Activated CD4-positive, alpha-beta T cell treated with anti-CD3 and anti-CD28 coated beads, Interleukin-2, amount 50 U/mL, for 4 hours (primary cell): ENCODE results near the gene SMCO4.

Experiments
- DNase-seq, 2 experiments: peaks; one replicate each; pipeline ENCODE4 v3.0.0-alpha.2; 2020

Gene SMCO4

DNA sequence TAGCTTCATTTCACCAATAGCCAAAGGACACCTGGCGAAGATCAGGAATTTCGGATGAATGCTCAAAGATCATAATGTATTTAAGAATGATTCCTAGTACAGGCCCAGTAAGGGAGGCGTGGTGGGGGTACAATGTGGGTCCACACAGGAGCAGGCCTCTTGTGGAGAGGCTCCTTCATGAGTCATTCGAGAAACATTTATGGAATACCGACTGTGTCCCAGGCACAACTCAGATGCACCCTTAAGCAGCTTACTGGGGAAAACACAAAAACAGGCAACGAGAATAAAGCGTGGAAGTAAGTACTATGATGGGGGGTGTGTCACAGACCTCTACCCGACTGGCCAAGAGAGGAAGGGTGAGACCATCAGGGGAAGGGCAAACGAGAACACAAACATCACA is 44.5 kb downstream of the SMCO4 start:
- DNase-seq = no peak

DNA sequence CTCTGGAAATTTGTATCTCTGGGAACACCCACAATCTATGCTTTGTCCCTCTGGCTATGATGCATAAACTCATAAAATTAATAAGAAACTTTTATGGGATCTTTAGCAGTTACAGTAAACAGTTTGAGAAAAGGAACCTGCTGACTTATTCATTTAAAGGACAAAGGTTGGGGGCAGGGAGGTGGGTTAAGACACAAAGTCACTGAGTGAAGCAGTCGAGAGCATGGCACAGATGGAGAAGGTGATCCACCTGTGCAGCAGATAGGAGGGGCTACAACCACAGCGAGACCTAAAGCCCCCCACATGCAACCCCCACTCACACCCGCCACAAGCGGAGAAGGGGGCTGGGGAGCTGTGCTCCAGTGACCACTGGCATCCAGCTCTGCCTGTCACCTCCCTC is 45.0 kb downstream of the SMCO4 start:
- DNase-seq = no peak

DNA sequence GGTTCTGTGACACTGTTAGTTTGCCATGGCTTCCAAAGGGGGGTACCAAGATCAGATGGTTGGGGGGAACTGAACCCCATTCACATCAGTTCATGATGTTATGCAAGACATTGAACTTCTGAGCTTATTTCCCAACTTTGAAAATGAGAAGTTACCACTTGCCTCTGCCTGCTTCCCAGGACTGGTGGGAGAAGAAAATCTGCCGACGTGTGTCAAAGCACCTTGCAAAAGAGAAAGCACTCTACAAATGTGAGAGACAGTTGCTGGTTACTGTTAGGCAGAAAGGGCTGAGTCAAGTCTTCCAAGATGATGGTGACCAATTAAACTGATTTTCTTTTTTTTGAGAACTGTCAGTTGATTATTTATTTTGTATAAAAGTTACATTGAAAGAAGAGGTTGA is 45.6 kb downstream of the SMCO4 start:
- no peak for DNase-seq

DNA sequence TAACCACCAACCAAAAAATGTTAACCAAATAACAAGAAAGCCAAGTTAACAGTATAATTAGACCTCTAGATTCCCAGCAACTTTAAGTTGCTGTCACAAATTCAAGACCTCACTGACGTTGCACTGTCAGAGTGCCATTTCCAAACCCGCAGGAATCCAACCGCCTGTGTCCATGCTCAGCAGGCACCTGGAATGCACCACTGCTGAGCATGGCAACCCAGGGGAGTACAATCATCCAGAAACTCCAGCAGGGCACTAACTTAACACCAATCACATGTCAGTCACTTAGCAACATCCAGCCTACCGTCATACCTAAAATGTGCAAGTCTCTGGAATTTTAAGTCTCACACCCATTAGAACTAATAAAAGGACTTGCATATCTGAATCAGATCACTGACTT is 48.8 kb downstream of the SMCO4 start:
- no peak for DNase-seq

DNA sequence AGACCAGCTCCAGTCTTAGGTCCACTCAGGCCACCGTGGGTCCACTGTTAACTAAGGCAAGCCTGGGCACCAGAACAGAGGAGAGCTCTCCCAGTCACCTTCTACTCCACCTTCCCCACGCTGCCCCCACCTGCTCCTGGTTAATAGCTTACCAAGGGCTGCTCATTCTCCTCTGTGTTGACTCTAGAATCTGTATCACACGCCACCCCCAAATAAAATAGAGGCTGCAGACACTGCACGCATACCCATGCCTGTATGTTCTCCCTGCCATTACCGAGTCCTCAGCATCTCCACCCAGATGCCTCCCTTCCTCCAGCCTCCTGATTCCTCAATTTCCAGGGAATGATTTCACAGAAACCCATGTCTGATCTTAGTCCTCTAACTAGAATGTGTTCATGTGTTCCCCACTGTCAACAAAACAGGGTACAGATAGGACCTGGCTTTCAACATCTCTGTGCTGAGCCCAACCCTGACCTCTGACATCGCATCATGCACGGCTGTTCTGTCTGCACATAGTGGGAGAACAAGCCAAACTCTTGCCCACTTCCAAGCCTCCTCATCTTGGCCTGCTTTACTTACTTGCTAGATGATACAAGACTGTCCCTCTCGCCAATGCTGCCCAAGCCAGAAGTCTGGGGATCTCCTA is 49.8 kb downstream of the SMCO4 start:
- DNase-seq = no peak

DNA sequence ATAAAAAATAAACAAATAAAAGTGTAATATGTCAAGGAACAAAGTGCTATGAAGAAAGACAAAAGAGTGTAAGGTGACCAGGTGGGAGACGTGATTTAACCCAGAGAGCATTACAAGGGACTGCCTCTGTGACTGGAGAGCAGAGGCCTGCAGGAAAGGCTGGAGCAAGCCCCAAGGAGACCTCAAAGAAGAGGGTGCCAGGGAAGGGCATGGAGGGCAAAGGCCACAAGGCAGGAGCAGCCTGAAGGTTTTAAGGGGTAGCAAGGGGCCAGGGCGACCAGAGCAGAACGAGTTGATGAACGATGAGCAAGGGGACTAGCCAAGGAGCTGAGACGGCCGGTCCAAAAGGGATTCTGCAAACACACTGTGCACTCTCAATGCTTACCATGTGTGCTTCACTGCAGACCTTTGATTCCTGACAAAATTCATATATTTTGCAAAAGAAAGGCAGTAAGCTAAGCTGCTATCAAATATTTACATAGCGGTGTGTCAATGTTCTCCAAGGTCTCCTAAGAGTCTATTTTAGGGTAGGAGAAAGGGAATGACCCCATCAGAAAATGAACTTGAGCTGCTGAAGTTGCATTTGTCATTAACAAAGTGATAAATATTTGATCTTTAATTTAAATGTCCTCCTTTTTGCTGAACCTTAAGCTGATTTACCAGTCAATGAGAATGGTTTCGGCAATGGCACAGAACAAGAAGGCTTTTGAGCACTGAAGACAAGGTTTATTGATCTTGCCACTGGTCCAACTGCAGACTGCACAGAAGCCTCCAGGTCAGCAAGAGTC is 50.5 kb downstream of the SMCO4 start:
- no peak for DNase-seq

DNA sequence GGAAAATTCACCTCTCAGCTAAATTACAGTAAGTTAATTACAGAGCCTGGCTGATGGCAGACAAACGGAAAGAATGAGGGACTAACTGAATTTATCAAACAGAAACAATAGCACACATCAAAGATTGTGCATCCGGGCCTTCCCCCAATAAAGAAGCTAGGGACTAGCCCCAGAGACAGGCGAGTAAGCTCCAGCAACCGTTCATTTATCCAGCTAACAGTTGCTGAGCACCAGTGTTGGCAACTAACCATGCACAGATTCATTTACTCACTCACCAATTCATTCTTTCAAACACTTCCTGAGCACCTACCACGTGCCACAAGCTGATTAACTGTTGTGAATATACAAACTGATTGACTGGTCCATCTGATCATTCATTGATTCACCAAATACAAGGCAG is 51.2 kb downstream of the SMCO4 start:
- no peak for DNase-seq

DNA sequence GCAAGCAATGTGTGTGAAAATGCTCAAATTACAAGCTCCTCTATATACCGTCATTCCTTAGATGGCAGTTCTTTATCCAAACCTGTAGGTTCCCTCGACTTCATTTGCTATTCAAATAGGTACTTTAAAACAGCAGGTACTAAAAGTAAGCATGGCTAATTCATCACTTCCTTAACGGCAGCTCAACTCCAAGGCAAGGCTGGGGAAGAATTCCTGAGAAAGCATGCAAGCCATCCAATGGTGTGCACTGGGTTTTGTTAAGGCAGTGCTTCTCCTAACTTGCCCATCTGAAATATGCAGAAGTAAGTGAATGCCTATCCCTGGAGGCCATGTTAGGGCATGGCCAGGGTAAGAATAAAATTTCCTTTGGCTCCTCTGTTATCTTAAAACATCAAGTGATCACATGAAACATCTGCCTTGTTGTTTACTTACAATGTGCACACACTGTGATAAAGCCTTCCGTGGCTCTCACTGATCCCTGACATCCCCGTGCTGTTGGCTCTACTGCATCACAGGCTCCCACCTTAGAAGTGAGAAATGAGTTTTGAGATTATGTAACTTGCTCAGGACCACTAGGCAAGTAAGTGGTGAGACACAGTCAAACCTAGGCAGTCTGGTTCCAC is 52.1 kb downstream of the SMCO4 start:
- DNase-seq = no peak

DNA sequence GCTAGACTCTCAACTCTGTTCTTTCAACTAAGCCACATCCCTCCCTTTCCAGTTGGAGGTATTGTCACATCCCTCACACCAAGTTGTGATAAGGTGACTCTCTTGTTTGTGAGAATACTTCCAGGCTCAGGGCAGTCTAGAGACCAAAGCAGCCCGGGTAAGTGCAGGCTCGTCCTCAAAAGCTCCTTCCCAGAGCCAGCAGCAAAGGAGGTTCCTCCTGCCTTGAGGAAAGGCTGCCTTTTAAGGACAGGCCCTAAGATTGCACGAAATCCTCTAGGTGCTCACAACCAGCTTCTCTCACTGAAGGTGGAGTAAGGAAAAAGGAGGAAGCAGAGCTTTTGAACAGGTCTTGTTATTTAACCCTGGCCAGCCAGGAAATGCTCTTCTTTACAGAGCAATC is 53.4 kb downstream of the SMCO4 start:
- no peak for DNase-seq

DNA sequence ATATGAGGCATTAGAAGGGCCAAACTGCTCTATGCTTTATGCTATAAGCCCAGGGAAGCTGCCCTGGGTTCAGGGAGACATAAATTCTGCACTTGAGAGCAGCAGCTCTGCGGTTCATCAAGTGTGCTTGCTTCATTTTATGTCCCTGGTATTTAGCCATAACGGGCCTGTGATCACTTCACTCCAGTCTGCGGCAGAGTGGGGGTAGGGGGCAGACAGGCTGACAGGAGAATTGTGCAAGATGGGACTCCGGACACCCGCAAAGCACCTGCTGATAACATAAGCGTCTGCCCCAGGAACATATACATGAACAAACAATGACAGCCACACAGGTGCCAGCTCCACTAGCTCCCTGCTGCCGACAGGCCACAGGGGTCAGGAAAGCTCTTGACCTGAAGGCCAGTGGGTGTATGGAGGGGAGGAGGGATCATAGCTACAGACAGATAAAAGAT is 56.1 kb downstream of the SMCO4 start:
- no peak for DNase-seq

DNA sequence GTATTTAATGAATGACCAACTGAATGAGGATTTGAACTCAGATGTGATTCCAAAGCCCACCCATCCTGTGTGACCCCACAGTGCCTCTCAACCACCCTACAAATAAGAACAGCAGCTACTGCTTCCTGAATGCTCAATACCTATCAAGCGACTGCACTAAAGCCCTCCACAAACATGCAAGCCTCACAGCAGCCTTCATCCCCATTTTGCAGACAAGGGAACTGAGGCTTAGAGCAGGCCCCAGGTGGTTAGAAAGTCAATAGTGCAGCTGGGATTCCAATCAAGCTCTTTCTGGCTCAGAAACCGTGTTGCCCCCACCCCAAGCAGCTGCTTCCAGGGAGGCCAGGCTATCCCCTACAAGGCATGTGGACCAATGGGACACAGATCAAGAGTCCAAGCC is 57.2 kb downstream of the SMCO4 start:
- DNase-seq = no peak

DNA sequence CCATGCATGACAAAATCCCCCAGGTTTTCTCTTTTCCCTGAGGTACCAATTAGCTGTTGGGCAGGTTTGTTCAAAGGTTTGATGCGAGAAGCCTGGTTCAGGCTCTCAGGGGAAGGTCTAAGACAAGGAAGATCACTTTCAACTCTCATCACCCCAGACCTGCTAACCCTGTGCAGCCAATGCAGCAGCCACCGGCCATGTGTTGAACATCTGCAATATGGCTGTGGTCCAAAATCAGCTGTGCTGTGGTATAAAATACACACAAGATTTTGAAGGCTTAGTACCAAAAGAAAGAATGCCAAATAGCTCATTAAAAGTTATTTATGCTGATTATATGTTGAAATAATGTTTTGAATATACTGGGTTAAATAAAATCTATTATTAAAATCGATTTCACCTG is 58.5 kb downstream of the SMCO4 start:
- no peak for DNase-seq

DNA sequence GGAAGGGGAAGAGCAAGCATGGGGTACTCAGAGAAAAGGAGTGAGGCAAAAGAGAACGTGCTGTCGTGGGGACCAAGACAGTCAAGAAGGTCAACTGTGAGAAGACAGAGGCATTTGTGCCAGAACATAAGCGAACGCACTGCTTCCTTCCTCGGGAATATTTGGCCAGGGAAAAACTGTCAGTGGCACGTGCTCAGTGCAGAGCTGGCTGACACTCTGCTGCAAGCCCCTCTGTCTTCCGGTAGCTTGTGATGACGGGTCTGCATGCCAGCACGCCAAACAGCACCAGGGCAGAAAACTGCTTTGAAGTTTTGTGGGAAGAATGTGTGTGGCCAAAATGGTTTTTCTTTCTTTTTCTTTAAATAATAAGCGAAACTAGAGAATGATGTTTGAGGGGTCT is 60.6 kb downstream of the SMCO4 start:
- no peak for DNase-seq

DNA sequence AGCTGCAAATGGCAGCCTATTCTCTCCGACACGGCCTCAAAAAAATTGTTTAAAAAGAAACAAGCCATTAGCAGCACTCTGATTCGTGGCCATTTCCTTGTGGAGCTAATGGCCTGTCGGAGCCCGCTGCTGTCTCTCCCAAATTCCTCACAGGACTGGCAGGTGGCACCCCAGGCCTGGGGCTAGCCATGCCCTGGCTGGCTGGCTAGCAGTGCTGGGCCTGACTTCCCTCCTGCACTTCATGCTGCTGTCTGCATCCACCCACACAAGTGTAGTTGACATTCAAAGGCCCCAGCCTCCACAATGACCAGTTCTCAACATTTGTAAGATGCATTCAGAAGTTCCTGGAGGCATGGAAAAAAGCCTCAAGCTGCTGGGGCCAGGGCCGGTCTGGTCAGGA is 61.5 kb downstream of the SMCO4 start:
- no peak for DNase-seq

DNA sequence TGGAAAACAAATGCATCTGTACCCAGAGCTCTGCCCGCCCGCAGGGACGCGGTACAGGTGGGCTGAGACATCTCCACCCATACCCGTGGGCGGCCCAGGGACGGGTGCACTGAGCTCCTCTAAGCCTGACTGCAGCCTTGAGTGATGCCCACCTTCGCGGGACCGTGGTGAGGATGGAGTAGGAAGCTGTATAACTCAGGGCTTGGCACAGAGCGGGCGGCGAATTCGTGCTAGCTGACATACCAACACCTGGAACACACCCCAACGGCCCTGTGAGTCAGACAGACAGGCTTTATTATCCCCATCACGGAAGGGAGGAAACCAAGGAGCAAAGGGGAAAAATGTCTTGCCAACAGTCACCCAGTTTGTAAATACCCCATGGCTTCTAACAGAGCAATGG is 61.9 kb downstream of the SMCO4 start:
- DNase-seq = no peak

DNA sequence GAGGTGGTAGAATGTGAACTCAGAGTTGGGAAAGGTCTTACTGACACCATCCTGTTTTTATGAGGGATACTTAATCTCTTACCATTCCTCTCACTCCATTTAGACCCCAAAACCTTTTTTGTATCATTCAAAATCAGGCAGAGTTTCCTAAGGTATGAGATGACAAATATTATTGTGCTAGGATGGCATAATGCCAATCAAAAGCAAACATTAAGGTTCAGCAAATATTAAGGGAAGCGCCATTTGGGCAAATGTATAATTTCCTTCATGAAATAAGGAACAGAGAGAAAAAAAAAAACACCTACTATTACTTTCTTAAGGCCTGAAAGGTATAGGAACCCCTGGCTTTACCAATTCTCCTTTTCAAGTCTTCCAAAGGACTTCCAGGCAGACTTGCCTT is 62.4 kb downstream of the SMCO4 start:
- no peak for DNase-seq

DNA sequence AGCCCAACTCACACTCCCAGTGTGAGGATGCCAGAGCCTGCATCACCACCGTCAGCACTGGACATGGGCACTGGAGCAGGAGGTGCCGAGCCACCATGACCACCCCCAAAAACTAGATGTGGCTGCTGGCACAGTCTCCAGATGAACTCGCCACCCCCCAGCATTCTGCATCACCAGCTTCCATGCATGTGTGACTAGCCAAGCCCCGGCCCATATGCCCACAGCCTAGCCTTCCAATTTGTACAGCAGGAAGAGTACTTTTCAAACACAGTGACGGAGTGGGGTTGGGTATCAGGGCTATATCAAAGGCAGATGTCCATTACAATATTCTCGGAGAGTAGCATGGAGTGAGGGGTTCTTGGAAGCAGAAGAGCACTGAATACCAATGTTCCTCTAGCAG is 62.9 kb downstream of the SMCO4 start:
- DNase-seq = no peak

DNA sequence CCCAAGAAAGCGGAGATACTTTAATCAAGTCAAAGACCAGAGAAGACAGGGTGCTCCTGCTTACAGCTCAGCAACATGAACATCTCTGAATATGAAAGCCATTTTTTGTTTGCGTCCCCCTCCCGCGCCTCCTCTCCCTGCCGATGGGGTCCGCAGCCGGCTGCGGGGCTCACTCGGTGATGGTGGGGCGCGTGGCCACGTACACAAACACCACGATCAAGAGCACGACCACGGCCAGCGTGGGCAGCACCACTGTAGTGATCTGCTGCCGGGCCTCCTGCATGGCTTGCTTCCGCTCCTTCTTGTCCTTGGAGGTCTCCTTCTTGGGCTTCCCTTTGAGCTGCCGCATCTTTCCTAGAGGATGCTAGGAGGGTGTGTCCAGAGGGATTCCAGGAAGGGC is 64.3 kb downstream of the SMCO4 start:
- DNase-seq = no peak

DNA sequence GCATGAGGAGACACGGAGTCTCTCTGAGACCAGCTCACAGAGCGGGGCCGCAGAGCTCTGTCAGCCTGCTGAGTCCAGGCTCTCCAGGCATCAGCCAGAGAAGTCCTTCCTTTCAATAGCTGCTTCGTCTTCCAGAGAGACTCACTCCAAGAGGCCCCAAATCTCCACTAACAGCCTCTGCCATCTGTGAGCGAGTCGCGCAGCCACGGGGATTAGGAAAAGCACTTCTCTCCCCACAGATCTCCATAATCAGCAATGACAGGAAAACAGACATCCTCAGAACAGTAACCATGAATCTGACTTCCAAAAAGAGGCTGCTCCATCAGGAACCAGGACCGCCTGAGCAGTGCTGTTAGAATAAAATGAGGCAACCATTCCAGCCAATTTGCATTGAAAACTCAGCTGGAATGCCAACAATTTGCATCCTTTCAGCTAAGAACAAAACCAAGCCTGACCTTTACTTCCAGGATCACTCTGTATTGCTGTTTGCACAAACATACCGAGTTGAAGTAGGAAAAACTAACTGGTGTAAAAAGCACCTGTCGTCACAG is 65.4 kb downstream of the SMCO4 start:
- DNase-seq = no peak

DNA sequence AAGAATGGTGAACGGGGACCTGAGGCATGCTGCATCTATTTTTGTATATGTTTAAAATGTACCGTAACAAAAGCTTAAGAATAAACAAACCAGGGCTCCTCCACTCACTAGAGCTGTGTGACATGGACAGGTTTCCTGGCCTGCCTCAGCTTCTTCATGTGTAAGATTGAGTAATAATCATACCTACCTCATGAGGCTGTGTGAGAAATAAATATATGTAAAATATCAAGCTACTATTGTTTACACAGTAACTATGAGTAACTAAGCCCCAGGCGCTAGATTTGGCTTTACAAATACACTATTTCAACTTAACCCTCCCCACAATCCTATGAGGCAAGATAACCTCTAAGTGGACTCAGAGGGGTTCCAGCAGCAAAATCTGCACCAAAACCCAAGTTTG is 66.4 kb downstream of the SMCO4 start:
- no peak for DNase-seq

DNA sequence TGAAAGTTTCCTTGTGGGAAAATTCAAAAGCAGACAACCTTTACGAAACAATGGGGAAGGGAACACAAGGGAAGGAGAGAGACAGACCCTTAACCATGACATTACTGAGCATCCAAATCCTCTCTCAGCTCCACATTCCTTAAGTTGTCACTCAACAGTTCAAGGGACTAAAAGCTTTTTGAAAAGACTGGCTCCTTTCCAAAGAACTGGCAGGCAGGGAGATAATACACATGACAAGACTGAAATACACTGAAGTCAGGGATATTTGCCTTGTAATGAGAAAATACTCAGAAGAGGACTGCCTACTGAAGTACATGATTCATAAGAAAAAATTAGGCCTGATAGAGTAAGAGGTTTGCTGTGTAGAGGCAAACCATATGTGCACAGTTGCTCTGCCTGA is 69.1 kb downstream of the SMCO4 start:
- no peak for DNase-seq

DNA sequence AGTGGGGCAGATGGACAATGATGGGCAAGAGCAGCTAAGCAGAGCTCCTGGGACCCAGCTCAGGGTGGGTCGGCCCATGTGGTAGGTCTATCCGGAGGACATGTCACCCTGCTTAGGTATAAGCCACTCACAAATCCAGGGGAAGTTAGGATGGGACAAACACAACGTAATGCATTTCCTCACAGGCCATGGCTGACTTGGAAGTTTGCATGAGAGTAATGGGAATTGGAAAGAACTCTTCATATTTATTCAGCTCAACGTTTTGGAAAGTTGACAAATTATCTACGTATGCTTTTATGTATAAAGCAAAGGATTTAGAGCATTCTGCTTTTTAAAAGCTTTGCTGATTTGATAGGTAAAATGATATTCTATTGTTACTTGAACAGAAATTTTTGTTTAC is 74.9 kb downstream of the SMCO4 start:
- no peak for DNase-seq

DNA sequence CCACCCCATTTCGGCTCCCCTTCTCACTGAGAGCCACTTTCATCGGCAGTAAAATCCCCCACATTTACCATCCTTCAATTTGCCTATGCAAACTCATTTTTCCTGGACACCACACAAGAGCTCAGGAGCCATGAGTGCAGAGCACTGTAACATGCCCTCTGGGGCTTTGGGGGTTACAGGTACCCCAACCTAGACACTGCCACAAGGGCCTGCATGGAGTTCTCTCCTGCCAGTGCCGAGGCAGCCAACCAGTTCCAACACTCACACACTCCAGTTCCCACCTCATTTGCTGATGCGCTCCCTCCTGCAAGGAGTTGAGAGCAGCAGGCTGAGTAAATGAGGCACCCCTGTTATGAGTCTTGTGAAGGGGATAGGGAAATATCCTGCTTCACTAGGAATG is 76.1 kb downstream of the SMCO4 start:
- no peak for DNase-seq

DNA sequence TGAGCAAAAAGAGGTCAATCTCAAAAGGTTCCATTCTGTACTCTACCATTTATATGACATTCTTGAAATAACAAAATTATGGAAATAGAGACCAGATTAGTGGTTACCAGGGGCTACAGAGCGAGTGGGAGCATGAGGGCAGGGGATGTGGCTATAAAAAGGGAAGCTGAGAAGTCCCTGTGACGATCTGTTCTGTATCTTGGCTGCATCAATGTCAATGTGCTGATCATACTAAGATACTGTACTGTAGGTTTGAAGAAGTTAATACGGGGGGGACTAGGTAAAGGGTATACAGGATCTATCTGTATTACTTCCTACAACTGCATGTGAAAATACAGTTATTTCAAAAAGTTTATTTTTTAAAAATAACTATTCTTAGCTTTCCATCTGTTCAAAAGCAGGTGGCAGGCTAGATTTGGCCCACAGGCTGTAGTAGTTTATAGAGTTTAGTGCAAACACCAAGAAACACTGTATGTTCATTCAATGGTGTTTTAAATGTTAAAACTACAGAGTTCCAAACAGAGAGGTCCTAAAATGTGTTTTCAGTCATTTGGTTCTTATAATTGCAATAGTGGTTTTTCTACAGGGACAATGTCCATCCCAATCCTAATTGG is 78.2 kb downstream of the SMCO4 start:
- DNase-seq = no peak
